ENCODE results near the gene CSTF3.
"Not testable (repeated sequence)": the region's sequence is repeated elsewhere in the genome, so short reads cannot be mapped to it uniquely, and the experiment has no call there.

The CSTF3 gene

DNA sequence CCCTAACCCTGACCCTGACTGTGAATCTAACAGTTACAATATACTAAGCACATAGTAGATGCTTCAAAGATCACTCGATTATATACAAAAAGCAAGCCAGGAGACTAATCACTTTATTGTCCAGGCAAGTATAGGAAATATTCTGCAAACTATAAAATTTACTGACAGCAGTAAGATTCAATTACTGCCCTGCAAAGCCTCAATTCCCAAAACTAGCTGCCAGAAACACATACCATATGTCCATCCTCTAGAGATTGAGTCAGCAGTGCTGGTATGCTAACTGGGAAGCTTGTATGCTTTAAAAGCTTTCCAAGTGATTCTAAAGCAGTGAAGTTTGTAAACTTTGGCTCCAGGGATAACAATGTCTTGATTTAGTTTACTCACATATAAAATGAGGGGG, 26.1 kb downstream of the CSTF3 start:
- no peak for DNase-seq (ENCODE audit: insufficient read length, low spot score)
- no peak for FAIRE-seq

DNA sequence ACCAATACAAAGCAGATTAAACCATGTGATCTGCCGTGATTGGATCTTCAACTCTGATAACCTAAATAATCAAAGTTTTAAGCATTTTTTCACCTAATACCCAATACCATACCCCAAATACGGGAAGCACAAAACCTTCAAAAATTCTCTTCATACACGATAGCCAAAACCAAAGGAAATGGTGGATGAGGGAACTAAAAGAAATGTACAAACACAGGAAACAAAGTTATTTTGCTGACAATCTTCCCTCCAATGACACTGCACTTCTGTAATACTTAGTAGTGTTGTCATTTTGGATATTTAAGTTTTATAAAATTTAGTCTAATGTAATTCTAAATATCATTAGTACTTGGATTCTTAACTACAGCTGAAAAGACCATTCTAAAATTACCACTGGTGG, 27.0 kb downstream of the CSTF3 start:
- FAIRE-seq (no peak), DNase-seq (ENCODE audit: insufficient read length, low spot score) (no peak)
- TF ChIP-seq POLR2A (IDR thresholded peaks at IDR 0.05; ENCODE audit: low read depth, low read length) (no peak), POU2F2 (IDR thresholded peaks at IDR 0.05; ENCODE audit: low read depth, low read length) (no peak), TAF1 (IDR thresholded peaks at IDR 0.05; ENCODE audit: low read depth, low read length) (no peak), POLR2AphosphoS5 (IDR thresholded peaks at IDR 0.05; ENCODE audit: low read depth, low read length) (no peak), PAX5 (IDR thresholded peaks at IDR 0.05; ENCODE audit: insufficient read depth, low read length, severe bottlenecking) (no peak)

More for the DNA sequence above, 26.1 kb downstream of the CSTF3 start:
- TF ChIP-seq POU2F2 (IDR thresholded peaks at IDR 0.05; ENCODE audit: low read depth, low read length) (no peak), TAF1 (IDR thresholded peaks at IDR 0.05; ENCODE audit: low read depth, low read length) (no peak), POLR2AphosphoS5 (IDR thresholded peaks at IDR 0.05; ENCODE audit: low read depth, low read length) (no peak), SPI1 (IDR thresholded peaks at IDR 0.05; ENCODE audit: low read depth, low read length) (no peak), PAX5 (IDR thresholded peaks at IDR 0.05; ENCODE audit: insufficient read depth, low read length, severe bottlenecking) (no peak), POLR2A (IDR thresholded peaks at IDR 0.05; ENCODE audit: low read depth, low read length) (no peak)

DNA sequence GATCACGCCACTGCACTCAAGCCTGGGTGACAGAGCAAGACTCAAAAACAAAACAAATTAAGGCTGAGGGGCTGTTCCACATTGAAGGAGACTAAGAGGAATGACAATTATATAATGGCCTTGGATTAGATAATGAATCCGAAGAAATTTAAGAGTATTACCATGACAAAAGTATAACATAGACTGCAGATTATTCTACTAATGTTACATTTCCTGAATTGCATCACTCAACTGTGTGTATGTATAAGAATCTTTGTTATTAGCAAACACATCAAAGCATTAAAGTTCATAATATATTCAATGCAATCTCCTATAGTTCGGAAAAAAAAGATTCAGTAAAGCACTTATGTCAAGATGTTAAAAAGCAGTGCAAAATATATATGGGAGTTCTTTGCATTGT, 27.5 kb downstream of the CSTF3 start:
- TF ChIP-seq TAF1 (IDR thresholded peaks at IDR 0.05; ENCODE audit: low read depth, low read length): no peak
- TF ChIP-seq POLR2A (IDR thresholded peaks at IDR 0.05; ENCODE audit: low read depth, low read length): no peak
- no peak for TF ChIP-seq POLR2AphosphoS5 (IDR thresholded peaks at IDR 0.05; ENCODE audit: low read depth, low read length)
- no peak for TF ChIP-seq SPI1 (IDR thresholded peaks at IDR 0.05; ENCODE audit: low read depth, low read length)
- no peak for TF ChIP-seq PAX5 (IDR thresholded peaks at IDR 0.05; ENCODE audit: insufficient read depth, low read length, severe bottlenecking)
- TF ChIP-seq POU2F2 (IDR thresholded peaks at IDR 0.05; ENCODE audit: low read depth, low read length): no peak
- no peak for FAIRE-seq

DNA sequence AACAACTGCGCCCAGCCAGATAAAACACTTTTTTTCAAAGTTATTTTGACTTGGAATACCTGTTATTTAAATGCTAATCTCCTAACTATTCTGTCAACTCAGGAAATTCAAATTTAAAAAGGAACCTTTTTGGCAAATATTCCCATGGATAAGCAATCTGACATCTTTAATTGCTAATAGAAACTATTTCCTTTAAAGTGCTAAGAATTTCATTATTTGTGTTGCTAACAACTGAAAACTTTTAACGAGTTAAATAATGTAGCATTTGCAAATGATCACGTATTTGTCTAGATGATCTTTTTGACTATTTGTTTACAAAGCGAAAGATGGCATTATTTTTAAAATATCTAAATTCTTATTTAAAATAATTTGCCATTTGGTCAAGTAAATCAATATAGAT, 28.8 kb downstream of the CSTF3 start:
- no peak for DNase-seq (ENCODE audit: insufficient read length, low spot score)
- no peak for TF ChIP-seq POLR2A (IDR thresholded peaks at IDR 0.05; ENCODE audit: low read depth, low read length)
- no peak for TF ChIP-seq SPI1 (IDR thresholded peaks at IDR 0.05; ENCODE audit: low read depth, low read length)
- TF ChIP-seq PAX5 (IDR thresholded peaks at IDR 0.05; ENCODE audit: insufficient read depth, low read length, severe bottlenecking): no peak
- no peak for TF ChIP-seq TAF1 (IDR thresholded peaks at IDR 0.05; ENCODE audit: low read depth, low read length)
- no peak for TF ChIP-seq POLR2AphosphoS5 (IDR thresholded peaks at IDR 0.05; ENCODE audit: low read depth, low read length)
- TF ChIP-seq POU2F2 (IDR thresholded peaks at IDR 0.05; ENCODE audit: low read depth, low read length): no peak
- no peak for FAIRE-seq

More for the DNA sequence above, 27.5 kb downstream of the CSTF3 start:
- no peak for DNase-seq (ENCODE audit: insufficient read length, low spot score)

DNA sequence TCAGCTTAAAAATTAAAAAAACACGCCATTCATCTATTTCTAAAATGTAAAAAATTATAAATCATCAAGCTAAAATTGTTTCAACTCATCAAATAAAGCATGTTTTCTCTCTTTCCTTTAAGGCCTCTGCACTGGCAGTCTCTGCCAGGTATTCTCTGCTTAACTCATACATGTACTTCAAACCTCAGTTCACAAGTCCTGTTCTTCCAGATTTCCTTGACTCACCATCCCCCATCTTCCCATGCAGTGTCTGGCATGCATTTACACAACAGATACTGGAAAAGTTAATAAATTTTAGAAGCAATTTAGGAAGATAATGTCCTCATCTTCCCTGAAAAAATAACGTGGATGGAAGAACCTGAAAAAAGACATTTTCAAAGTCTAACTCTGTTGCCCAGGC, 32.5 kb downstream of the CSTF3 start:
- no peak for DNase-seq (ENCODE audit: insufficient read length, low spot score)
- no peak for FAIRE-seq
- TF ChIP-seq SPI1 (IDR thresholded peaks at IDR 0.05; ENCODE audit: low read depth, low read length): no peak
- TF ChIP-seq PAX5 (IDR thresholded peaks at IDR 0.05; ENCODE audit: insufficient read depth, low read length, severe bottlenecking): no peak

DNA sequence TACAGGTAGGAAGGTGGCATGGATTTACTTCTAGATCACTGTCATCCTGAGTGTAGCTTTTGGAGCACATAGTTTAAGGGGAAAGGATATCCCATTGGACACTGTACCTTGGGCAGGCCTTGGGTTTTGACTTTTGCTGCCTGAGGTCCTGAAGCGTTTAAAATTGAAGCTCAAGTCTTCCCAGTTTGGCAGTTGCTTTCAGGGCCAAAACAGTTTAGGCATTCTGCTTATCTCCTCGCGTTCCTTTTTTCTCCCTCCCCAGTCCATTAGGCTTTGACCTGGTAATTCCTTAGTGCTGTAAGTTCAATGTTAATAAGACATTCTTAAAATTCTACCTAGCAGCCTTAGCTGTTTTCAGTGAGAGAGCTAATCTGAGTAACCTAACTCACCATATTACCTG, 35.7 kb downstream of the CSTF3 start:
- FAIRE-seq (no peak), DNase-seq (ENCODE audit: insufficient read length, low spot score) (no peak)
- TF ChIP-seq POLR2AphosphoS5 (IDR thresholded peaks at IDR 0.05; ENCODE audit: low read depth, low read length) (no peak), SPI1 (IDR thresholded peaks at IDR 0.05; ENCODE audit: low read depth, low read length) (no peak), PAX5 (IDR thresholded peaks at IDR 0.05; ENCODE audit: insufficient read depth, low read length, severe bottlenecking) (no peak), POU2F2 (IDR thresholded peaks at IDR 0.05; ENCODE audit: low read depth, low read length) (no peak), TAF1 (IDR thresholded peaks at IDR 0.05; ENCODE audit: low read depth, low read length) (no peak)

DNA sequence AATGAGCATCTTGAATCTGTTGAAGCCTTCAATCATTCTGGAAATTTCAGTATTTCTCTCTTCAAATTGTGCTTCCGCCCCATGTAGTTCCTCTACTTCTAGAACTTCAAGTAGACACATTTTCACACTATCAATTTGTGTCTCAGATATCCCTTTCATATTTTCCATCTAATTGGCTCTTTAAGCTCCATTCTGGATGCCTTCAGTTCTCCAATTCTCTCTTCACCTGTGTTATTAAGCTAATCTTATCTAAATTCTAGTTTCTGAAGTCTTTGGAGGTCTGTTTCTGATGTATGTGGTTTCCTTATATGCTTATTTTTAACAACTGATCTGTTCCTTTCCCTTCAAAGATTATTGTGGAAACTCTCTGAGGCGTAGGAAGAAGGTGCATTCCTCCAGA, 36.3 kb downstream of the CSTF3 start:
- no peak for TF ChIP-seq TAF1 (IDR thresholded peaks at IDR 0.05; ENCODE audit: low read depth, low read length)
- TF ChIP-seq POU2F2 (IDR thresholded peaks at IDR 0.05; ENCODE audit: low read depth, low read length): no peak
- TF ChIP-seq PAX5 (IDR thresholded peaks at IDR 0.05; ENCODE audit: insufficient read depth, low read length, severe bottlenecking): no peak
- FAIRE-seq (no peak), DNase-seq (ENCODE audit: insufficient read length, low spot score) (no peak)

DNA sequence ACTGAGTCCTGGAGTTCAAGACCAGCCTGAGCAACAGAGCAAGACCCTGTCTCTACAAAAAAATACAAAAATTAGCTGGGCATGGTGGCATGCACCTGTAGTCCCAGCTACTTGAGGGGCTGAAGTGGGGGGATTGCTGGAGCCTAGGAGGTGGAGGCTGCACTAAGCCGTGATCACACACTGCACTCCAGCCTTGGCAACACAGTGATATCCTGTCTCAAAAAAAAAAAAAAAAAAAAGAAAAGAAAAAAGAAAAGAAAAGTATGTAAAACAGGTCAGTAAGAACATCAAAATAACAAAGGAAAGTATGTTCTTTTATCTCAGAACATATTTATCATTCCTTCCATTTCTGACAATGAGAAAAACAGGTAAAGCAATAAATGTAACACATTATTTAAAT, 38.6 kb downstream of the CSTF3 start:
- not testable (repeated sequence) for DNase-seq (ENCODE audit: insufficient read length, low spot score); FAIRE-seq

DNA sequence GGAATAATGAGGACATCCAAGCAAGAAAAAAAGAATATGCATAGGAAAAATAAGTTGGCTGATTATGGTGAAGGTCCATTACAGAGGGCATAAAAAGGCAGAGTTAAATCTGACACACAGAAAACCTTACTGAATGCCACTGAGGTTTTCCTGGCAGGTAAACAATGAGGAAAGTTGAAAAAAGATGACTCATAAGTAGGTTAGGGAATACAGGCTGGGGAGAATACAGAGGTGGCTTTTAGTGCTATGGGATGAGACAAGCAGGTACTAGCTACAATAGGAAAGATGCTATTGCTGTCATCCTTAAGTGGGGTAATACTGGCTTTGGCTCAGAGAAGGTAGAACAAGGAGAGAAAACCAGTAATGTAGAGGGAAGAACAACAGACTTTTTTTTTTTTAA, 44.7 kb downstream of the CSTF3 start:
- TF ChIP-seq TAF1 (IDR thresholded peaks at IDR 0.05; ENCODE audit: low read depth, low read length) (no peak), POU2F2 (IDR thresholded peaks at IDR 0.05; ENCODE audit: low read depth, low read length) (no peak), POLR2A (IDR thresholded peaks at IDR 0.05; ENCODE audit: low read depth, low read length) (no peak), POLR2AphosphoS5 (IDR thresholded peaks at IDR 0.05; ENCODE audit: low read depth, low read length) (no peak), SPI1 (IDR thresholded peaks at IDR 0.05; ENCODE audit: low read depth, low read length) (no peak), PAX5 (IDR thresholded peaks at IDR 0.05; ENCODE audit: insufficient read depth, low read length, severe bottlenecking) (no peak)
- no peak for FAIRE-seq
- no peak for DNase-seq (ENCODE audit: insufficient read length, low spot score)

DNA sequence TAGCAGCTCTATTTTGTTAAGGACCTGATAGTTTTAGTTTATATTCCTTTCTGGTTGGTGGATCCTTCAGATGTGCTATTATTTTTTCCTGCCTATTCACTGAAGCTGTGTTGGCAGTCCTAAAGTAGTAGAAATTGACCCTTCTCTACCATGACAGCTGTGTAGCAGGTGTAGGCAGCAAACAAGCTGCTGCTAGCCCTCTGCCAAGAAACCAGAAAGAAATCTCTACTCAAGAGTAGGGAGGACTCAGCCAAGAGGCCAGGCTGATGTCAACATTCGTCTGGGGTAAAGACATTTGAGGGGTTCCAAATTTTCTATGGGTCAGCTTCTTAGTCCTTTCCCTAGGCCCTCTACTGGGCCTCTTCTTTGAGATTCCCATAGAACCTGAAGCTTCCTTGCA, 51.2 kb downstream of the CSTF3 start:
- TF ChIP-seq POU2F2 (IDR thresholded peaks at IDR 0.05; ENCODE audit: low read depth, low read length) (no peak), TAF1 (IDR thresholded peaks at IDR 0.05; ENCODE audit: low read depth, low read length) (no peak), PAX5 (IDR thresholded peaks at IDR 0.05; ENCODE audit: insufficient read depth, low read length, severe bottlenecking) (no peak), POLR2A (IDR thresholded peaks at IDR 0.05; ENCODE audit: low read depth, low read length) (no peak), SPI1 (IDR thresholded peaks at IDR 0.05; ENCODE audit: low read depth, low read length) (no peak), POLR2AphosphoS5 (IDR thresholded peaks at IDR 0.05; ENCODE audit: low read depth, low read length) (no peak)
- no peak for FAIRE-seq

More for the DNA sequence above, 51.2 kb downstream of the CSTF3 start:
- no peak for DNase-seq (ENCODE audit: insufficient read length, low spot score)
